ENCODE data around the gene WDR4. TPM values are rescaled to one million over a fixed set of nuclear protein-coding genes. Genes with fewer than 3 reads are reported as not detected.
"Not testable (repeated sequence)": the region's sequence is repeated elsewhere in the genome, so short reads cannot be mapped to it uniquely, and the experiment has no call there.

WDR4 gene
- total RNA-seq, 1 donor from 2014 or later, result 18.4 TPM

- no peaks in the 10 kb centered on the region for H3K27me3 ChIP-seq
- ATAC-seq (peak; percentile 58), DNase-seq (no peak)
- no peaks in the 10 kb centered on the region for H3K36me3 ChIP-seq
- intact Hi-C loops (cut with DNase I), result no loop called here
- H3K27ac ChIP-seq, result no peak overlapping the region
- H3K4me1 ChIP-seq, result no peaks in the 10 kb centered on the region
- no peak for TF ChIP-seq CTCF (IDR thresholded peaks at IDR 0.05)
- H3K4me3 ChIP-seq, result no peak overlapping the region
- no peaks in the 10 kb centered on the region for H3K9me3 ChIP-seq
Measured at GRCh38 chr21:42806509-42807140, 72.7 kb downstream of the WDR4 start.

- ATAC-seq; H3K4me3 ChIP-seq; H3K27me3 ChIP-seq; H3K27ac ChIP-seq; H3K9me3 ChIP-seq; H3K4me1 ChIP-seq; intact Hi-C loops (cut with DNase I); DNase-seq; H3K36me3 ChIP-seq: not testable (repeated sequence)
Measured at GRCh38 chr21:42801616-42802015, 77.7 kb downstream of the WDR4 start.

- Histone ChIP-seq H3K27ac (no peak overlapping the region), H3K36me3 (no peaks in the 10 kb centered on the region), H3K4me1 (no peaks in the 10 kb centered on the region), H3K9me3 (no peaks in the 10 kb centered on the region), H3K4me3 (no peak overlapping the region), H3K27me3 (no peaks in the 10 kb centered on the region)
- ATAC-seq (no peak), DNase-seq (no peak)
- TF ChIP-seq CTCF (IDR thresholded peaks at IDR 0.05), result no peak
- intact Hi-C loops (cut with DNase I), result no loop called here
Measured at GRCh38 chr21:42799948-42800347, 79.4 kb downstream of the WDR4 start.

GRCh38 chr21:42799516-42799915, 79.8 kb downstream of the WDR4 start:
- ATAC-seq (no peak), DNase-seq (no peak)
- no peaks in the 10 kb centered on the region for H3K36me3 ChIP-seq
- no peak for TF ChIP-seq CTCF (IDR thresholded peaks at IDR 0.05)
- H3K4me3 ChIP-seq, result no peak overlapping the region
- no peak overlapping the region for H3K27ac ChIP-seq
- intact Hi-C loops (cut with DNase I), result no loop called here
- no peaks in the 10 kb centered on the region for H3K9me3 ChIP-seq
- H3K4me1 ChIP-seq, result no peaks in the 10 kb centered on the region
- peaks cover 3% of the 10 kb centered on the region for H3K27me3 ChIP-seq

Other genes with a start within 250 kb of the WDR4 start
- gene PDE9A, start 225.9 kb downstream of the WDR4 start, total RNA-seq, result 15.3 TPM
- gene NDUFV3, start 13.8 kb upstream of the WDR4 start, total RNA-seq, result 38.5 TPM
- gene ERVH48-1, start 46.1 kb upstream of the WDR4 start, total RNA-seq, result not detected
- gene PKNOX1, start 95.0 kb upstream of the WDR4 start, total RNA-seq, result 14.9 TPM
- gene CBS, start 196.3 kb upstream of the WDR4 start, total RNA-seq, result 69.0 TPM
- 34.9 TPM for gene U2AF1, start 228.0 kb upstream of the WDR4 start, total RNA-seq